ENCODE measurements around the gene PLCL1.
"Not testable (repeated sequence)": the region's sequence is repeated elsewhere in the genome, so short reads cannot be mapped to it uniquely, and the experiment has no call there.

PLCL1 gene

DNA sequence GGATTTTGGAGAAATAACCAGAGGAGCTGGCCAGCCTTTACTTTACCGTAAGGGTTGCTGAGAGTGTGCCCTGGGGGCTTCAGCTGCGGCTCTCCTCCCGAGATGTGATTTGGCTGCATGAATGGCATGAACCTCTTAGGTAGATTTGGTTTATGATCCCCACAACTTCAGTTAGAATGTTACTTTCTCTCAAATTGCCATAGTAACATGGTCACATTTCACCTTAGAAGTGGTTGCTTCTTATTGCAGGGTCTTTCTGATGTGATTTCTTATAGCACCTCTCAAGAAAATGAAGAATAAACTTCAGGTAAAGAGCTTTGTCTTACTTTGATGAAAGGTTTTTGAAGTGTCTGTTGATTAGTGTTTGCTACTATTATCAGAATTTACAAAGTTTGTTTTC is 5.6 kb downstream of the PLCL1 start:
- no peak for DNase-seq

DNA sequence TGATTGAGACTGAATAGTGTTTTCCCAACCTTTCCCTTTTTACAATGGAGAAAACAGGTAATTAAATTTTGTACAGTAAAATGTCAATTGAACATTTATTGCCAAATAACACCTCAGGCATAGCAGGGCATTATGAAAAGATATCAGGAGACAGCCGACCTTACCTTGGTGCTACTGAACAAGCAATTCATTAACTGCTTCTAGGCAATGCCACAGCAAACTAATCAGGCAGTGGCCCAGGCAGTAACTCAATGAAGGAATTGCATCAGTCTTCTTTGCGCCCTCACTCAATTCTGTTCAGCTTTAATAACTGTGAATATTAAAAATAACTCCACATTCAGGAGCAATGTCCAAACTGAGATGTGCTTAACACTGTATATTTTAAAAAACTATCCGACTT is 6.1 kb downstream of the PLCL1 start:
- DNase-seq: no peak

GRCh38 chr2:197813093-197813787 is 8.8 kb downstream of the PLCL1 start:
- no peak for DNase-seq

GRCh38 chr2:197814526-197814925 is 10.1 kb downstream of the PLCL1 start:
- DNase-seq: no peak

DNA sequence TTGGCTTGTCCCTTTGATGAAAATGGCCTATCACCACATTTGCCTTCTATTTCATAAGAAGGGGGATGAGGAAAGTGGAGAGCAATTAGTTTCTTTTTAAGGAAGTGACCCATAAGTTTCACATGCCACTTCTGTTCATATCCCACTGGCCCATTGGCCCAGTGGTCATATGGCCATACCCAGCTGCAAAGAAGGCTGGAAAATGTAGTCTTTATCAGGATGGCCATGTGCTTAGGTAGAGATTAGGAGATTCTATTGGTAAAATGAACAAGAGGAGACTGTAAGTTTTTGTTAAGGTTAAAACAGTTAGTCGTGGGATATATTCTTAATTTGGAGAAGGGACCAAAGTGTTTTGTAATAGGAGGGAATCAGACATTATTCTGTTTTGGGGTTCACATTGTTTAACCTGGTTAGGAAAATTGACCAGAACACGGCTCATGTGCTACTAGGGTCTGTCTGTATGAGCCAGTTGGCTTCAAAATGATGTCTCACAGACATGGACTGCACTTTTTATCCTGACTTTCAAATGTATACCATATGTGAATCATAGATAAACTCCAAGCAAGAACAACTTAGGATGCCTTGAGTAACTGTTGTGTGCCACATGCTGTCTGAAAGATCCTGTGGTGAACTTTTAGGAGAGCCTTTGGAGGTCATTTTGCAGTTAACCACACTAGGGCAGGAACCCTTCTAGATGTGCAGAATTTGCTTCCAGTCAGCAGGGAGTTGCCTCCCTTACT is 17.3 kb downstream of the PLCL1 start:
- no peak for DNase-seq

DNA sequence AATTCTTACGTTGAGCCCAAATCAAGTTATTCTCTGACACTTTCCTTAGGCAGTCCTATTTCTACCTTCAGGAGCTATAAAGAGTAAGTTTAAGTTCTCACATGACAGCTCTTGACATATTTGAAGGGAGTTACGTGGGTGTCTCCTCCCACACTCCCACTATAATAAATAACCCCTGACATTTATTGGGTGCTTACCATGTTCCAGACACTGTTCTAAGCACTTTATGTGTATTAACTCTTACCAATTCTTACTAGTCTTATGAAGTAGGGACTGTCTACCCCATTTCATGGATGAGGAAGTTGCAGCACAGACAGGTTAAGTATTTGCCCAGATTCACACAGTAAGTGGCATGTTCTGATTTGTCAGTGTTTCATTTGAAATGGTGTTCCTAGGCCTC is 17.9 kb downstream of the PLCL1 start:
- no peak for DNase-seq

GRCh38 chr2:197827618-197828017 is 23.2 kb downstream of the PLCL1 start:
- DNase-seq: no peak

- no peak for DNase-seq
These were observed 24.2 kb downstream of the PLCL1 start for GRCh38 chr2:197828464-197829135.

- DNase-seq: not testable (repeated sequence)
These were observed 30.4 kb downstream of the PLCL1 start for GRCh38 chr2:197834771-197835170.

- DNase-seq: no peak
These were observed 30.9 kb downstream of the PLCL1 start for GRCh38 chr2:197835293-197835692.

GRCh38 chr2:197838036-197838435 is 33.6 kb downstream of the PLCL1 start:
- no peak for DNase-seq

- DNase-seq: no peak
These were observed 34.2 kb downstream of the PLCL1 start for GRCh38 chr2:197838579-197838978.

DNA sequence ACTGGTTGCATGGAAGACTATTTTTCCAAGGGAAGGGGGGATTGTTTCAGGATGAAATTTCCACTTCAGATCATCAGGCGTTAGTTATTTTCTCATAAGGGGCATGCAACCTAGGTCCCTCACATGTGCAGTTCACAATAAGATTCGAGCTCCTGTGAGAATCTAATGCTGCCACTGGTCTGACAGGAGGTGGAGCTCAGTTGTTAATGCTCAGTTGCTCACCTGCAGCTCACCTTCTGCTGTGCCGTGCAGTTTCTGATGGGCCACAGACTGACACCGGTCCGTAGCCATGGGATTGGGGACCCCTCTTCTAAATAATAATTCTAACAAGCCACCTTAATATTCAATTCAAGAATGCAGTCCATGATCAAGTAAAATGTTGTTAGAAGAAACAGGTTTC is 34.9 kb downstream of the PLCL1 start:
- DNase-seq: no peak

DNA sequence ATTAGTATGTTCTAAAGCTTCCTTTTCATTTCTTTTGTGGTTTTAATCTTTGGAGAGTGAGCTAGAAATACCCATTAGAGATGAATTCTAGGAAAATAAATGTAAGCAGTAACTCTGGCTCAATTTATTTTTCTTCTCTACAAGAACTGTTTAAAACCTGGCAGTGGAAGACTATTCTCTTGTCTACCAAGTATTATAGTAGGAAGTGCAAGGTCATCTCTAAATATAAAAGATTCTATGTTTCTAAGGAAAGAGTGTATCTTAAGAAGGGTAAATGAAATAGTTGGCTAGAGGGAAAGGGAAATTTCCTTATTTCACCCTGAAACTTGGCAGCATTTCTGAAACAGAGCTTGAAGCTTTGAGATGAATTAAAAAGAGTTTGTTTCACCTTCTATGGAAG is 35.5 kb downstream of the PLCL1 start:
- DNase-seq: no peak

GRCh38 chr2:197846128-197846527 is 41.7 kb downstream of the PLCL1 start:
- DNase-seq: no peak

DNA sequence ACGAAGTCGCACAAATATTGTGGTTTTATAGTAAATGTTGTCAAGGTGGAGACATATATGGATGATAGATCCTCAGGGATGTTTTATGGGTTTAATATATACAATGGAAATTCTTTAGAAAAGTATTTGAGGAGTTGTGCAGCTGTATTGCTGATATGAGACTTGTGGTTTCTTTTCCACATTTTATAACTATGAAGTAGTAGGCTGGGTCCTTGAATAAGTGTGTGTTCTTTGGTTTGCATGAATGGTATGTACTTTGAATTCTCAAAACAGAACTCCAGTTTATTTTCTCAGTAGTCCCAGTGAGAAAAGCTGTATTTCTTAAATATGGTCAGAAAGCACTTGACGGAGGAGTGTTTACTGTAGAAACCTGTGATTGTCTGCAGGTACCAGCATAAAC is 42.4 kb downstream of the PLCL1 start:
- no peak for DNase-seq

DNA sequence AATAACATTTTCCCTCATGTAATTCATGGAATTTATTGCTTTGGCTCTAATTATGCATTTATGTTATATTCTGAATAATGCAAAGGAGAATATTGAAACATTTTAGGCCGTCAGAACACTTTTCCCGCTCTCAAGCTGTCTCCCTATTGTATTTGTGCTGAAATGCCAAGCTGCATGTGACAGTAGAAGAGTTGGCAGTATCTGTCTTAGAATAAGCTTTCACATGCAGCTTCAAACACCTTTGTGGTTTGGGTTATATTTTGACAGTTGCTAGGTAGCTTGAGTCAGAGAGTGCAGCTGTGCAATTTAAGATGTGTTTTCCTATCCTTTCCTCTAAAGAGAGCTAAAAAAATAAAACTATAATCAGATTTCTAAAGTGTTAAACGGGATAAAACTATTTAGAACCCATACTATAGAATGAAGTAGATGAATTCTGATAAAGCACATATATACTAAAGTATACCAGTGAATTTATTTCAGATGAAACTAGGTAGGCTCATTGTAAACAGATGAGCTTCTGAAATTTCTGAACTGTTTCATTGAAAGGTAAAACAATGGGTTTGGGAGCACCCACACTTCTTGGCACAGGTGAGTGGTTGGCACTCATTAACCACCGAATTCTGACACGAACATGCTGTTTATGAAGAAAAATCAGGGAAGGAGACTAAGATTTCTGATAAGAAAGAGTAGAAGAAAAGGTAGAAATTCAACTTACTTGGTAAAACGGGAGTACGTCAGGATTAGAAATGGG is 43.4 kb downstream of the PLCL1 start:
- no peak for DNase-seq

DNA sequence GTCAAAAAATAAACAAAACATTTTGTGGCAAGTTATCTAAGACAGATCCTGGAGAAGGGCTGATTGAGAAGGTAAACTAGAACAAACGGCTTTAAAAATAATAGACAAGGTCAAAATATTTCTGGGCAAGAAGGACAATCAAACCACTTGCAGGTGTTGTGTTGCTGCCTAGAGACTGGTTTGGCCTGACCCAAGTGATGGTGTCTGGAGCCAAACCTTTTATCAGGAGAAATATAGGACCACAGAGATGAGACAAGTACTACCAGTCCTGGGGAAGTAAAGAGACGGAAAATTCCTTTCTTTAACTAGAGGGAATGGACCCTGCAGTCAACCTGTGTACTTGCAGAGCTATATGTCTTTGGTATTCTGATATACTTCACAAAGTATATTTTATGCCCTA is 44.2 kb downstream of the PLCL1 start:
- no peak for DNase-seq

DNA sequence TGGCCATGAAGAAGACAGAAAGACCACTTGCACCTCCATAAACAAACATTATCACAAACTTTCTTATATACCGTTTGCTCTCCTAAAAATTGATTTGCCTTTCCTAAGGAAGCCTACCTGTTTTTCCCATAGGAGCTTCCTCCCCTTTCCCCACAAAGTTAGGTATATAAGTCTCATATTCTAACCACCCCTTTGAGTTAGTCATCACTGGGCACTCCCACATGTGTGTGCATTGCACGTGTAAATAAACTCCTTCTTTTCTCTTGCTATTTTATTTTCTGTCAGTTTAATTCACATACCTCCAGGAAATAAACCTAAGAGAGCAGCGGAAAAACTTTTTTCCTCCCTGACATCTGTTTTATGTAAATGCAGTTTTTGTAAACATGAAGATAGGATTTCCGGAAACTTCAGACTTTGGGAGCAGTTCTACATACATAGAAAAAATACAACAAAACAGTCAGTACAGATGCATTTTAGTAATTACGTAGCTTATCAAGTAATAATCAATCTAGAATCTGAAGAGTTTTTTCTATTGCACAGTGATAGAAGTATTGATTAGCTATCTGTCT is 46.6 kb downstream of the PLCL1 start:
- no peak for DNase-seq

- DNase-seq: no peak
These were observed 47.1 kb downstream of the PLCL1 start for GRCh38 chr2:197851451-197851850.

GRCh38 chr2:197852108-197852507 is 47.7 kb downstream of the PLCL1 start:
- DNase-seq: no peak

DNA sequence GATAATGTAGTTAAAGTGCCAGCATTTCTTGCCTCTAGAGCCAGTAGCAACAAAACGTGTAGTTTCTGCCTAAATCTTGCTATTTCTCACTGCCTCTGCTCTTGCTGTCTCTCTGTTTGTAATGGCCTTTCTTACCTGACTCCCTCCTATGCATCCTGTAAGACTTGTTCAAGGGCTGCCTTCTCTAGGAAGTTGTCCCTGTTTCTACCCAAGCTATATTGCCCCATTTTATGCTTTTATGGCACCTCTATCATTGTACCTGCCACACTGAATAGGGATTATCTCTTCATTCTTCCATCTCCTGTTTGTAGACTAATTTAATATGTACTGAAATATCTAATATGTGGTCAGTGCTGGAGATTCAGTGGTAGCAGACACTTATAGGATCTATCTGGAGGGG is 49.2 kb downstream of the PLCL1 start:
- no peak for DNase-seq
